ENCODE measurements around the gene FOXI3.

The FOXI3 gene

GRCh38 chr2:88452565-88452905, at the start of gene FOXI3:
Gene FOXI3 (minus strand): TSS chr2:88452693. CDS start chr2:88452535, 158 bp downstream.
- no peak for DNase-seq

- no peak for DNase-seq
These were observed 48.2 kb upstream of the FOXI3 start for GRCh38 chr2:88500691-88501090.

- DNase-seq = no peak
These were observed 46.7 kb upstream of the FOXI3 start for GRCh38 chr2:88499204-88499603.

- DNase-seq = no peak
These were observed 41.0 kb upstream of the FOXI3 start for GRCh38 chr2:88493481-88493880.

- DNase-seq = no peak
These were observed 39.5 kb upstream of the FOXI3 start for GRCh38 chr2:88492002-88492401.

GRCh38 chr2:88489181-88489580, 36.7 kb upstream of the FOXI3 start:
- no peak for DNase-seq

- DNase-seq = no peak
These were observed 30.7 kb upstream of the FOXI3 start for GRCh38 chr2:88483200-88483599.

GRCh38 chr2:88481691-88482336, 29.3 kb upstream of the FOXI3 start:
- DNase-seq = peak; percentile 3

- no peak for DNase-seq
These were observed 20.3 kb upstream of the FOXI3 start for GRCh38 chr2:88472811-88473210.

- DNase-seq = no peak
These were observed 18.8 kb upstream of the FOXI3 start for GRCh38 chr2:88471083-88471942.

- no peak for DNase-seq
These were observed 17.0 kb upstream of the FOXI3 start for GRCh38 chr2:88469202-88470114.

- no peak for DNase-seq
These were observed 11.7 kb upstream of the FOXI3 start for GRCh38 chr2:88464153-88464552.

GRCh38 chr2:88458633-88459032, 6.1 kb upstream of the FOXI3 start:
- no peak for DNase-seq

GRCh38 chr2:88452980-88453582, 588 bp upstream of the FOXI3 start:
- DNase-seq = peak; percentile 3

GRCh38 chr2:88451811-88452564, 505 bp downstream of the FOXI3 start:
- no peak for DNase-seq

GRCh38 chr2:88450925-88451810, 1.3 kb downstream of the FOXI3 start:
- no peak for DNase-seq

- no peak for DNase-seq
These were observed 2.3 kb downstream of the FOXI3 start for GRCh38 chr2:88450186-88450585.

- DNase-seq = no peak
These were observed 4.2 kb downstream of the FOXI3 start for GRCh38 chr2:88448248-88448647.

GRCh38 chr2:88443353-88443938, 9.0 kb downstream of the FOXI3 start:
- DNase-seq = no peak

GRCh38 chr2:88442473-88442872, 10.0 kb downstream of the FOXI3 start:
- no peak for DNase-seq

GRCh38 chr2:88442061-88442460, 10.4 kb downstream of the FOXI3 start:
- DNase-seq = no peak
